Eye (tissue), 1 donor: ENCODE measurements around the gene OLFM1.
A peak's percentile ranks its signal among the peaks of the same experiment; 100 is the strongest.
"Not testable (repeated sequence)": the region's sequence is repeated elsewhere in the genome, so short reads cannot be mapped to it uniquely, and the experiment has no call there.

ENCODE experiments used
- DNase-seq: peaks from one replicate; pipeline ENCODE4 v3.0.0-alpha.2; 2015

The OLFM1 gene

GRCh38 chr9:135108831-135109510 lies 21.5 kb downstream of the OLFM1 start:
- no peak for DNase-seq

- no peak for DNase-seq
Measured at GRCh38 chr9:135109650-135110049, 22.2 kb downstream of the OLFM1 start.

DNA sequence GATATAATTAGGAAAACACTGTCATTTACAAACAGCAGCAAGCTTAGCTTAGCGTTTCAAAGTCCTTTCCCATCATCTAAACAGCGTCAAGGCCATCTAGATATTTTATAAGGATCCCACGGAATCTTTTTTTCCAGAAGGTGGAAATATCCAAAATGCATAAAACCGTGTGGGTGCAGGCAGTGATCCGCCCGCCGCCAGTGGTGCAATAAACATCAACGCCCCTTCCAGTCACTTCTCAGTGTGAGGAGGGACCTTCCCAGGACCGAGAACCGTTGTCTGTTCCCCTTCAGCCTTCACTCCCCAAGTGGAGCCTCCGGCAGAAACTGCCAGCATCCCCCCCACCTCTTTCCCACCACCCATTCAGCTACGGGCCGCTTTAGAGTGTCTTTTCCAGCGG lies 22.9 kb downstream of the OLFM1 start:
- DNase-seq: no peak

DNA sequence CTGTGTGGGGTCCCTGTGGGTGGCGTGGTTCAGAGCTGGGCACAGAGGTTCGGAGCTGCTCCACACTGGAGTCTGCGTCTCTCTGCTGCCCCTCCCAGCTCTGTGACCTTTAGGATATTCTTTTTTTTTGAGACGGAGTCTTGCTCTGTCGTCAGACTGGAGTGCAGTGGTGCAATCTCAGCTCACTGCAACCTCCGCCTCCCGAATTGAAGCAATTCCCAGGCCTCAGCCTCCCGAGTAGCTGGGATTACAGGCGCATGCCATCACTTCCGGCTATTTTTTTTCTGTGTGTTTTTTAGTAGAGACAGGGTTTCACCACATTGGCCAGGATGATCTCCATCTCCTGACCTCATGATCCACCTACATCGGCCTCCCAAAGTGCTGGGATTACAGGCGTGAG lies 24.1 kb downstream of the OLFM1 start:
- not testable (repeated sequence) for DNase-seq

GRCh38 chr9:135116371-135116770 lies 28.9 kb downstream of the OLFM1 start:
- no peak for DNase-seq

DNA sequence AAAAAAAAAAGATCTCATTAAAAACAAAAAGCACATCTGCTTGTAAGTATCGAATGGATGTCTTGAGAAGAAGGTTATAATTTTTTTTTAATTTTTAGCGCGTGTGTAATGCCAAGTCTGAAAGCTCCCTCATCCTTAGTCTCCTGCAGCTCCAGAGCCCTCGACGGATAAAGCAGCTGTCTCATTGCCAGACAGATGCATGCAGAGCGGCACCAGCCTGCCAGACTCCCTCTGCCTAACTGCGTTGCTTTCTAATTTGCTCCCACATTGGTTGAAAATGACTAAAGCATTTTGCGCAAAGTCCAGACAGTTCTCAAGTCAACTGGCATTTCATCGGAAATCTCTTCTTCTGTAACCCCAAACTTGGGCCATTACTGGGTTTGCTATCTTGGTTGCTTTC lies 29.4 kb downstream of the OLFM1 start:
- peak; percentile 54 for DNase-seq

DNA sequence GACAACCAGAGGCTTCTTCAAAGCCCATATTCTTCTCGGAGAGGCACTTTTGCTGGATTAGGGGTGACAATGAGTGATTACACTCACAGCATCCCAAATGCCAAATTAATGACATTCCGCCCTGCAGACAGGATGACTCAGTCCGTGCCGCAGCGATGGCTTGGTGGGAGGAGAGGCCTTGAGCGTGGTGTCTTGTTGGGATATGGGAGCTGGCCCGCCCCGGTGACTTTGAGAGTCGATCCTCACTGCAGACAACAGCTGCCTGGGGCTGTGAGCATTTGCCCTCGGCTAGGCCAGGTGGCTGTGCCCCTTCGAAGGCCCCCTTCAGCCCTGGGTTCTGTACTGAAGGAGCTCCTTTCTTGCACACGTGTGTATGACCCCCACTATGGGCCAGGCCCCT lies 29.8 kb downstream of the OLFM1 start:
- DNase-seq: no peak

DNA sequence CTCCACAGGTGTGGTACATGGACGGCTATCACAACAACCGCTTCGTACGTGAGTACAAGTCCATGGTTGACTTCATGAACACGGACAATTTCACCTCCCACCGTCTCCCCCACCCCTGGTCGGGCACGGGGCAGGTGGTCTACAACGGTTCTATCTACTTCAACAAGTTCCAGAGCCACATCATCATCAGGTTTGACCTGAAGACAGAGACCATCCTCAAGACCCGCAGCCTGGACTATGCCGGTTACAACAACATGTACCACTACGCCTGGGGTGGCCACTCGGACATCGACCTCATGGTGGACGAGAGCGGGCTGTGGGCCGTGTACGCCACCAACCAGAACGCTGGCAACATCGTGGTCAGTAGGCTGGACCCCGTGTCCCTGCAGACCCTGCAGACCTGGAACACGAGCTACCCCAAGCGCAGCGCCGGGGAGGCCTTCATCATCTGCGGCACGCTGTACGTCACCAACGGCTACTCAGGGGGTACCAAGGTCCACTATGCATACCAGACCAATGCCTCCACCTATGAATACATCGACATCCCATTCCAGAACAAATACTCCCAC lies 32.1 kb downstream of the OLFM1 start:
- DNase-seq: no peak

DNA sequence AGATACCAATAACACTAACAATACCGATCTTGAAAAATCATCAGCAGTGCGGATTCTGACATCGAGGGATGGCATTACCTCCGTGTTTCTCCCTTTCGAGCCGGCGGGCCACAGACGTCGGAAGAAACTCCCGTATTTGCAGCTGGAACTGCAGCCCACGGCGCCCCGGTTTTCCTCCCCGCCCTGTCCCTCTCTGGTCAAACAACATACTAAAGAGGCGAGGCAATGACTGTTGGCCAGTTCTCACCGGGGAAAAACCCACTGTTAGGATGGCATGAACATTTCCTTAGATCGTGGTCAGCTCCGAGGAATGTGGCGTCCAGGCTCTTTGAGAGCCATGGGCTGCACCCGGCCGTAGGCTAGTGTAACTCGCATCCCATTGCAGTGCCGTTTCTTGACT lies 32.8 kb downstream of the OLFM1 start:
- DNase-seq: no peak

GRCh38 chr9:135122316-135122715 lies 34.8 kb downstream of the OLFM1 start:
- no peak for DNase-seq

- no peak for DNase-seq
Measured at GRCh38 chr9:135123126-135123772, 35.8 kb downstream of the OLFM1 start.

- no peak for DNase-seq
Measured at GRCh38 chr9:135123773-135124134, 36.3 kb downstream of the OLFM1 start.

- peak; percentile 45 for DNase-seq
Measured at GRCh38 chr9:135126451-135127187, 39.2 kb downstream of the OLFM1 start.

- peak; percentile 84 for DNase-seq
Measured at GRCh38 chr9:135127718-135128670, 40.5 kb downstream of the OLFM1 start.

DNA sequence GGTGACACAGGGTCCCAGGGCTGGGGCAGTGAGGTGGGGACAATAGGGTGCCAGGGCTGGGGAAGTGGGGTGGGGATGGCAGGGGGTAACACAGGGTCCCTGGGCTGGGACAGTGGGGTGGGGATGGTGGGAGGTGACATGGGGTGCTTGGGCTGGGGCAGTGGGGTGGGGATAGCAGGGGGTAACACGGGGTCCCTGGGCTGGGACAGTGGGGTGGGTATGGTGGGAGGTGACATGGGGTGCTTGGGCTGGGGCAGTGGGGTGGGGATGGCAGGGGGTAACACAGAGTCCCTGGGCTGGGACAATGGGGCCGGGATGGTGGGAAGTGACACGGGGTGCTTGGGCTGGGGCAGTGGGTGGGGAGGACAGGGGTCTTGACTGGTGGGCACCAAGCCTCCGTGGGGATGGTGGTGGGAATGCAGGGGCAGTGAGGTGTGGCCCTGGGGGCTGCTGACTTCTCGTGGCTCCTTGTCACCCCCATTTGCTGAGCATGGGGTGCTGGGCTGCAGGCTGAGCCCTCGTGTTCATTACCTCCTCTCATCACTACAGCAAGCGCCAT lies 41.7 kb downstream of the OLFM1 start:
- DNase-seq: no peak

DNA sequence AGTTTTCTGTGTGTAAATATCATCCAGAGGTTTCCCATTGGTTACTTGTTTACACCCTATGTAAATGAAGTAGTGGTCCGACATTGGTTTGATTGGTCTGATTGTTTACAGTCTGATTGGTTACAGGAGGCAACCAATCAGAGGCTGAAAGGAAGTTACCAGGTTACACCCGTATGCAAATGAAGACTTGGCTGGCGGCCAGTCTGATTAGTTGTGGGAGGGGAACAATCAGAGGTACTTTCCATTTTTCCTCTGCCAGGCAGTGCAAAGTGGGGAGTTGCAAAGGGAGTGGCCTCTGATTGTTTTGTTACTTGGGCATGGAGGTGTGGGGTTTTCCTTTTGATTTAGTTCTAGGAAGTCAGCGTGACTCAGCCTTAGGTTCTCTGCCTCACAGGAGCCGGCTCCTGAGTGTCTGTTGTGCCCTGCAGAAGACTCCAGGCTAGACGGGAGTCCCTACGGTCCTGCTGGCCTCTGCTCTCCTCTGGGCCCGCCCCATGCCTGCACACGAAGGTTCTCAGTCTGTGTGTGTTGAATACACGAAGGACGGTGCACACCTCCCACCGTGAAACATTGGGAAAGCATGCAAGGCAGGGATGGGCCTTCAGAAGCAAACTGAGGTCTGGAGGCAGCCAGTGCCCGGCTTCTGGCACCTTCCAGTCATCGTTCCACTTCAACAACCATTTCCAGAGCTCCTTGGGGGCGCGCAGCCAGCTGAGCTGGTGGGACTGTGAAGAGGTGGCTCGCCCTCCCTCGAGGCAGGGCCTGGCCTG lies 42.9 kb downstream of the OLFM1 start:
- DNase-seq: no peak

- DNase-seq: no peak
Measured at GRCh38 chr9:135131488-135131887, 44.0 kb downstream of the OLFM1 start.

- DNase-seq: no peak
Measured at GRCh38 chr9:135132008-135132407, 44.5 kb downstream of the OLFM1 start.

GRCh38 chr9:135134268-135135022 lies 47.0 kb downstream of the OLFM1 start:
- DNase-seq: peak; percentile 37

DNA sequence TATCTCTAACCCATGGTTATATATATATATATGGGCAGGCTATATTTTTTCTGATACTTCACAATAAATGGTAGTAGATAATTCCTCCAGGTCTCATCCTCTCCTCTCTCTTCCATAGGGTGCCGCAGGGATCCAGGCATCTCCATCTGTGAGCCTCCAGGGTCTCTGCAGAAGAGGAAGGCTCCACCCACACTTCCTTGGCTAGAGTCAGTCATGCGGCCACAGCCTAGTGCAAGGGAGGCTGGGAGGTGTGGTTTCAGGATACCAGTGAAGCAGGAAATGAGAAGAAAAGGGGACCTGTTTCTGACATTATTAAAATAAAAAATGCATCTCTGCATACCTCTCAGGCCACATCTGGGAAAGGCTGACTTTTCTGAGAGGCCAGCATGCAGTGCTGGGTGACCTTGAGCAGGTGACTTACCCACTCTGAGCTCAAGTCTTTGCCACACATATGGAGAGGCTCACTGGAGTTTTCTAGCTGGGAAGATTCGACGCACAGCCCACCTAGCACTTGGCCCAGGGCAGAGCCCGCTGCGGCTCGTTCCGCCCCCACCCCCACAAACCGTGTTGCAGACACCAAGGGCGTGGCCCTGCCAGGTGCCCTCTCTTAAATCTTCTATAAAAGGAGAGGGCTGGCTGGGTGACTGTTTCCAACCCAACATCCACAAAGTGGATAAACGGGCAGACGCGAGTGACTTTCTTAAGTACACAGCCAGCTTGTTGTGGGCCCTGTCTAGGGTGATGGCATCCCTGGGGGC lies 47.9 kb downstream of the OLFM1 start:
- DNase-seq: no peak
